Astrocyte of the hippocampus (primary cell): ENCODE results near the gene PSMA2.
A peak's percentile ranks its signal among the peaks of the same experiment; 100 is the strongest.

Experiments used
- DNase-seq: peaks from one replicate; pipeline ENCODE4 v3.0.0; 2011; ENCODE audit warnings: low read depth, low spot score

Gene PSMA2

GRCh38 chr7:42940985-42941847, 9.2 kb upstream of the PSMA2 start:
- peak; percentile 88 for DNase-seq

GRCh38 chr7:42939457-42940240, 7.7 kb upstream of the PSMA2 start:
- DNase-seq, result no peak

- no peak for DNase-seq
Measured at GRCh38 chr7:42935861-42936260, 3.9 kb upstream of the PSMA2 start.

GRCh38 chr7:42934291-42934690, 2.3 kb upstream of the PSMA2 start:
- DNase-seq, result no peak

- DNase-seq, result peak; percentile 44
Measured at GRCh38 chr7:42932811-42933591, 1.0 kb upstream of the PSMA2 start.

- no peak for DNase-seq
Measured at GRCh38 chr7:42931447-42931833, 534 bp downstream of the PSMA2 start.

- peak; percentile 39 for DNase-seq
Measured at GRCh38 chr7:42930889-42931288, 1.1 kb downstream of the PSMA2 start.

GRCh38 chr7:42929449-42929848, 2.5 kb downstream of the PSMA2 start:
- DNase-seq, result no peak

- no peak for DNase-seq
Measured at GRCh38 chr7:42928754-42929153, 3.2 kb downstream of the PSMA2 start.

GRCh38 chr7:42926204-42926603, 5.8 kb downstream of the PSMA2 start:
- DNase-seq, result no peak

- DNase-seq, result no peak
Measured at GRCh38 chr7:42925630-42926029, 6.3 kb downstream of the PSMA2 start.

- DNase-seq, result no peak
Measured at GRCh38 chr7:42924223-42924838, 7.6 kb downstream of the PSMA2 start.

- no peak for DNase-seq
Measured at GRCh38 chr7:42922017-42922753, 9.8 kb downstream of the PSMA2 start.

- DNase-seq, result peak; percentile 60
Measured at GRCh38 chr7:42915356-42915755, 16.6 kb downstream of the PSMA2 start.

- peak; percentile 35 for DNase-seq
Measured at GRCh38 chr7:42914421-42915045, 17.4 kb downstream of the PSMA2 start.

GRCh38 chr7:42914009-42914408, 18.0 kb downstream of the PSMA2 start:
- no peak for DNase-seq

- peak; percentile 72 for DNase-seq
Measured at GRCh38 chr7:42913591-42913990, 18.4 kb downstream of the PSMA2 start.

GRCh38 chr7:42911454-42912447, 20.2 kb downstream of the PSMA2 start, which contains the start of gene C7orf25:
Gene C7orf25 (minus strand): TSS chr7:42912070. CDS start chr7:42910900, 1,170 bp downstream.
- DNase-seq, result peak; percentile 97

GRCh38 chr7:42910306-42910705, 21.7 kb downstream of the PSMA2 start:
- DNase-seq, result no peak
